ENCODE measurements around the gene TBC1D21. TPM values are rescaled to one million over a fixed set of nuclear protein-coding genes. Genes with fewer than 3 reads are reported as not detected.

The TBC1D21 gene
- total RNA-seq, 1 donor from 2014 or later = not detected

- Mint-ChIP-seq H3K36me3 (ENCODE audit: low read depth) (no peaks in the 10 kb centered on the region), H3K9me3 (no peaks in the 10 kb centered on the region), H3K4me1 (no peaks in the 10 kb centered on the region), H3K27ac (ENCODE audit: unreplicated experiment) (no peak overlapping the region), H3K27me3 (ENCODE audit: low read depth) (peaks cover 37% of the 10 kb centered on the region), H3K4me3 (no peak overlapping the region)
- no peak for DNase-seq (ENCODE audit: low read depth, low spot score)
- TF ChIP-seq CTCF (conservative IDR thresholded peaks at IDR 0.05) = no peak
Observed at GRCh38 chr15:73885954-73886700, 12.8 kb downstream of the TBC1D21 start.

GRCh38 chr15:73886717-73887345, 13.5 kb downstream of the TBC1D21 start:
- TF ChIP-seq CTCF (conservative IDR thresholded peaks at IDR 0.05) = no peak
- Mint-ChIP-seq H3K9me3 (no peaks in the 10 kb centered on the region), H3K4me1 (no peaks in the 10 kb centered on the region), H3K36me3 (ENCODE audit: low read depth) (no peaks in the 10 kb centered on the region), H3K27ac (ENCODE audit: unreplicated experiment) (no peak overlapping the region), H3K27me3 (ENCODE audit: low read depth) (peaks cover 38% of the 10 kb centered on the region), H3K4me3 (no peak overlapping the region)
- DNase-seq (ENCODE audit: low read depth, low spot score) = no peak

GRCh38 chr15:73887481-73887880, 14.1 kb downstream of the TBC1D21 start:
- TF ChIP-seq CTCF (conservative IDR thresholded peaks at IDR 0.05) = no peak
- no peaks in the 10 kb centered on the region for H3K9me3 Mint-ChIP-seq
- H3K27ac Mint-ChIP-seq (ENCODE audit: unreplicated experiment) = no peak overlapping the region
- no peaks in the 10 kb centered on the region for H3K4me1 Mint-ChIP-seq
- peaks cover 34% of the 10 kb centered on the region for H3K27me3 Mint-ChIP-seq (ENCODE audit: low read depth)
- no peak overlapping the region for H3K4me3 Mint-ChIP-seq
- DNase-seq (ENCODE audit: low read depth, low spot score) = no peak
- H3K36me3 Mint-ChIP-seq (ENCODE audit: low read depth) = no peaks in the 10 kb centered on the region

GRCh38 chr15:73888224-73889041, 15.1 kb downstream of the TBC1D21 start:
- H3K36me3 Mint-ChIP-seq (ENCODE audit: low read depth) = peaks cover 5% of the 10 kb centered on the region
- H3K27me3 Mint-ChIP-seq (ENCODE audit: low read depth) = peaks cover 35% of the 10 kb centered on the region
- no peaks in the 10 kb centered on the region for H3K4me1 Mint-ChIP-seq
- no peak overlapping the region for H3K4me3 Mint-ChIP-seq
- peaks cover 5% of the 10 kb centered on the region for H3K9me3 Mint-ChIP-seq
- H3K27ac Mint-ChIP-seq (ENCODE audit: unreplicated experiment) = no peak overlapping the region
- TF ChIP-seq CTCF (conservative IDR thresholded peaks at IDR 0.05) = no peak
- no peak for DNase-seq (ENCODE audit: low read depth, low spot score)

GRCh38 chr15:73889053-73889761, 15.8 kb downstream of the TBC1D21 start:
- Mint-ChIP-seq H3K9me3 (peaks cover 5% of the 10 kb centered on the region), H3K4me3 (no peak overlapping the region), H3K4me1 (no peaks in the 10 kb centered on the region), H3K27ac (ENCODE audit: unreplicated experiment) (no peak overlapping the region), H3K27me3 (ENCODE audit: low read depth) (peaks cover 32% of the 10 kb centered on the region), H3K36me3 (ENCODE audit: low read depth) (peaks cover 5% of the 10 kb centered on the region)
- DNase-seq (ENCODE audit: low read depth, low spot score) = no peak
- TF ChIP-seq CTCF (conservative IDR thresholded peaks at IDR 0.05) = no peak
